GDM1 (cell line): ENCODE results near the gene PRKAR2B.
A peak's percentile ranks its signal among the peaks of the same experiment; 100 is the strongest.
"Not testable (repeated sequence)": the region's sequence is repeated elsewhere in the genome, so short reads cannot be mapped to it uniquely, and the experiment has no call there.

Experiments used
- DNase-seq: peaks from one replicate; lab custom pipeline; 2025; lab: John Stamatoyannopoulos, UW

PRKAR2B gene

GRCh38 chr7:107027208-107027607 lies 17.3 kb upstream of the PRKAR2B start:
- peak; percentile 11 for DNase-seq

- no peak for DNase-seq
Observed at GRCh38 chr7:107029061-107029763, 15.3 kb upstream of the PRKAR2B start.

GRCh38 chr7:107029764-107030286 lies 14.7 kb upstream of the PRKAR2B start:
- no peak for DNase-seq

GRCh38 chr7:107032050-107032449 lies 12.5 kb upstream of the PRKAR2B start:
- no peak for DNase-seq

GRCh38 chr7:107032720-107033438 lies 11.6 kb upstream of the PRKAR2B start:
- DNase-seq, result no peak

- no peak for DNase-seq
Observed at GRCh38 chr7:107034553-107034952, 10.0 kb upstream of the PRKAR2B start.

- DNase-seq, result no peak
Observed at GRCh38 chr7:107035446-107035845, 9.1 kb upstream of the PRKAR2B start.

GRCh38 chr7:107036535-107036934 lies 8.0 kb upstream of the PRKAR2B start:
- DNase-seq, result no peak

GRCh38 chr7:107037717-107038603 lies 6.5 kb upstream of the PRKAR2B start:
- no peak for DNase-seq

- DNase-seq, result no peak
Observed at GRCh38 chr7:107039199-107039900, 5.2 kb upstream of the PRKAR2B start.

- no peak for DNase-seq
Observed at GRCh38 chr7:107041097-107041496, 3.4 kb upstream of the PRKAR2B start.

GRCh38 chr7:107041764-107042163 lies 2.7 kb upstream of the PRKAR2B start:
- not testable (repeated sequence) for DNase-seq

- DNase-seq, result not testable (repeated sequence)
Observed at GRCh38 chr7:107042326-107042910, 2.1 kb upstream of the PRKAR2B start.

GRCh38 chr7:107043491-107043890 lies 1.0 kb upstream of the PRKAR2B start:
- DNase-seq, result no peak

GRCh38 chr7:107043921-107044346 lies 571 bp upstream of the PRKAR2B start:
- no peak for DNase-seq

GRCh38 chr7:107045195-107045960 lies 873 bp downstream of the PRKAR2B start:
- no peak for DNase-seq

- no peak for DNase-seq
Observed at GRCh38 chr7:107045980-107046379, 1.5 kb downstream of the PRKAR2B start.

GRCh38 chr7:107046491-107047259 lies 2.2 kb downstream of the PRKAR2B start:
- no peak for DNase-seq

- no peak for DNase-seq
Observed at GRCh38 chr7:107047902-107048782, 3.6 kb downstream of the PRKAR2B start.
